ENCODE data around the gene SLC13A3. TPM values are rescaled to one million over a fixed set of nuclear protein-coding genes. Genes with fewer than 3 reads are reported as not detected.

The SLC13A3 gene
- total and polyA plus RNA-seq, 12 donors, result 0.13 to 1.2 (median 0.58) TPM

- Histone ChIP-seq H3K4me1 (peaks cover 0 to 15% (median 4%) of the 10 kb centered on the region in 9 donors), H3K27ac (peak overlapping the region in 2 of 10 donors; percentile 41 to 58), H3K9me3 (peaks cover 0 to 4% (median 0%) of the 10 kb centered on the region in 11 donors), H3K4me3 (no peak overlapping the region), H3K27me3 (peaks cover 0 to 4% (median under 1%) of the 10 kb centered on the region in 7 donors), H3K36me3 (no peaks in the 10 kb centered on the region)
- TF ChIP-seq CTCF (IDR thresholded peaks at IDR 0.05), result no peak
- no peak for DNase-seq
- peak; percentile 16 to 82 (median 44) for ATAC-seq
- intact Hi-C loops (cut with DNase I), result no loop called here
- 30 to 37% methylated on average over 2 of the region's 2 CpGs for WGBS, 2 donors
These were observed 43.2 kb upstream of the SLC13A3 start for GRCh38 chr20:46694484-46694883.

- no peak for TF ChIP-seq CTCF (IDR thresholded peaks at IDR 0.05)
- 68 to 72% methylated on average over 4 of the region's 4 CpGs for WGBS, 2 donors
- peaks cover 3 to 41% (median 29%) of the 10 kb centered on the region in 9 donors for H3K4me1 ChIP-seq
- no peak overlapping the region for H3K4me3 ChIP-seq
- DNase-seq, result no peak
- no peak for ATAC-seq
- peaks cover 0 to 10% (median 6%) of the 10 kb centered on the region in 9 donors for H3K36me3 ChIP-seq
- intact Hi-C loops (cut with DNase I), result no loop called here
- H3K27me3 ChIP-seq, result no peaks in the 10 kb centered on the region
- H3K27ac ChIP-seq, result no peak overlapping the region
- peaks cover 0 to 3% (median 0%) of the 10 kb centered on the region in 11 donors for H3K9me3 ChIP-seq
These were observed 39.9 kb upstream of the SLC13A3 start for GRCh38 chr20:46691196-46691595.

GRCh38 chr20:46690219-46691106 is 39.2 kb upstream of the SLC13A3 start:
- no peak for TF ChIP-seq CTCF (IDR thresholded peaks at IDR 0.05)
- Histone ChIP-seq H3K27me3 (no peaks in the 10 kb centered on the region), H3K9me3 (peaks cover 0 to 3% (median 0%) of the 10 kb centered on the region in 11 donors), H3K4me1 (peaks cover 3 to 43% (median 29%) of the 10 kb centered on the region in 9 donors), H3K36me3 (peaks cover 0 to 17% (median 8%) of the 10 kb centered on the region in 9 donors), H3K27ac (peak overlapping the region in 9 of 10 donors; percentile 87 to 99 (median 95)), H3K4me3 (peak overlapping the region in 9 of 10 donors; percentile 65 to 95 (median 84))
- ATAC-seq (no peak), DNase-seq (no peak)
- intact Hi-C loops (cut with DNase I), result no loop called here
- WGBS, 2 donors, result 59 to 62% methylated on average over 13 of the region's 13 CpGs

GRCh38 chr20:46689754-46690085 is 38.5 kb upstream of the SLC13A3 start:
- no peak for ATAC-seq
- no peak for DNase-seq
- H3K9me3 ChIP-seq, result peaks cover 0 to 3% (median 0%) of the 10 kb centered on the region in 11 donors
- WGBS, 2 donors, result 0% methylated on average over 12 of the region's 12 CpGs
- H3K27me3 ChIP-seq, result no peaks in the 10 kb centered on the region
- intact Hi-C loops (cut with DNase I), result loop anchor here in 2 of 10 donors (10.0 kb wide), 2 partner anchors 165 to 555 kb away; no protein-coding TSS in a partner anchor
- H3K4me1 ChIP-seq, result peaks cover 3 to 42% (median 29%) of the 10 kb centered on the region in 9 donors
- peaks cover 0 to 23% (median 8%) of the 10 kb centered on the region in 9 donors for H3K36me3 ChIP-seq
- no peak for TF ChIP-seq CTCF (IDR thresholded peaks at IDR 0.05)
- peak overlapping the region in 9 of 10 donors; percentile 87 to 99 (median 95) for H3K27ac ChIP-seq
- H3K4me3 ChIP-seq, result peak overlapping the region; percentile 65 to 95 (median 83)

Data from heart right ventricle (tissue), 16 donors.